HepG2 (cell line): ENCODE data around the gene YJEFN3. TPM values are rescaled to one million over a fixed set of nuclear protein-coding genes. Genes with fewer than 3 reads are reported as not detected.
A peak's percentile ranks its signal among the peaks of the same experiment; 100 is the strongest.

Experiments used
- CCAR2 ChIP-seq: fragments of 200-400 bp; formaldehyde crosslinking; optimal IDR thresholded peaks from 2 replicates; pipeline ENCODE3; 2018; ENCODE audit warnings: low read depth, mild to moderate bottlenecking, low read length, moderate library complexity
- HDAC1 ChIP-seq: sonication (generic); formaldehyde crosslinking; IDR thresholded peaks from 2 replicates; pipeline ENCODE4 v1.5.1; 2020; ENCODE audit warnings: mild to moderate bottlenecking, missing genetic modification reagents
- HINFP ChIP-seq: sonication (generic); formaldehyde crosslinking; IDR thresholded peaks from 2 replicates; pipeline ENCODE4 v1.4.0; 2020; ENCODE audit warnings: low read depth, mild to moderate bottlenecking, missing genetic modification reagents
- NR1H2 ChIP-seq: sonication (generic); formaldehyde crosslinking; IDR thresholded peaks from 2 replicates; pipeline ENCODE4 v1.8.1; 2022; ENCODE audit warnings: low read depth, missing genetic modification reagents, borderline replicate concordance
- PAWR ChIP-seq: sonication (generic); formaldehyde crosslinking; IDR thresholded peaks from 2 replicates; pipeline ENCODE4 v1.4.0; 2020; ENCODE audit warnings: missing genetic modification reagents, mild to moderate bottlenecking, borderline replicate concordance
- PRDM10 ChIP-seq: sonication (generic); formaldehyde crosslinking; IDR thresholded peaks from 2 replicates; pipeline ENCODE4 v1.4.0; 2020; ENCODE audit warnings: low read depth, missing genetic modification reagents
- SALL2 ChIP-seq: sonication (generic); formaldehyde crosslinking; IDR thresholded peaks from 2 replicates; pipeline ENCODE4 v1.8.1; 2023; ENCODE audit warnings: mild to moderate bottlenecking, missing genetic modification reagents, inconsistent platforms
- THAP7 ChIP-seq: sonication (generic); formaldehyde crosslinking; IDR thresholded peaks from 2 replicates; pipeline ENCODE4 v1.8.1; 2023; ENCODE audit warnings: mild to moderate bottlenecking, missing genetic modification reagents
- TMF1 ChIP-seq: sonication (generic); formaldehyde crosslinking; IDR thresholded peaks from 2 replicates; pipeline ENCODE4 v1.8.1; 2022; ENCODE audit warnings: low read depth, missing genetic modification reagents
- ZBTB39 ChIP-seq: sonication (generic); formaldehyde crosslinking; IDR thresholded peaks from 2 replicates; pipeline ENCODE4 v1.5.0; 2020; ENCODE audit warnings: missing genetic modification reagents
- ZFP37 ChIP-seq: sonication (generic); formaldehyde crosslinking; IDR thresholded peaks from 2 replicates; pipeline ENCODE4 v1.4.0; 2020; ENCODE audit warnings: missing genetic modification reagents, borderline replicate concordance
- ZNF18 ChIP-seq: sonication (generic); formaldehyde crosslinking; IDR thresholded peaks from 2 replicates; pipeline ENCODE4 v1.8.0; 2022; ENCODE audit warnings: mild to moderate bottlenecking, missing genetic modification reagents; ENCODE audit not compliant: insufficient replicate concordance
- ZNF251 ChIP-seq: sonication (generic); formaldehyde crosslinking; IDR thresholded peaks from 2 replicates; pipeline ENCODE4 v1.9.0; 2021; ENCODE audit warnings: mild to moderate bottlenecking, missing genetic modification reagents
- ZNF264 ChIP-seq: sonication (generic); formaldehyde crosslinking; IDR thresholded peaks from 2 replicates; pipeline ENCODE4 v1.4.0; 2020; ENCODE audit warnings: missing genetic modification reagents
- ZNF670 ChIP-seq: sonication (generic); formaldehyde crosslinking; IDR thresholded peaks from 2 replicates; pipeline ENCODE4 v1.8.0; 2022; ENCODE audit warnings: mild to moderate bottlenecking, missing genetic modification reagents, borderline replicate concordance
- ZNF713 ChIP-seq: sonication (generic); formaldehyde crosslinking; IDR thresholded peaks from 2 replicates; pipeline ENCODE4 v1.4.0; 2020; ENCODE audit warnings: mild to moderate bottlenecking, missing genetic modification reagents
- ZNF841 ChIP-seq: sonication (generic); formaldehyde crosslinking; IDR thresholded peaks from 2 replicates; pipeline ENCODE4 v1.8.1; 2023; ENCODE audit warnings: missing genetic modification reagents, borderline replicate concordance
- ZNF891 ChIP-seq: sonication (generic); formaldehyde crosslinking; IDR thresholded peaks from 2 replicates; pipeline ENCODE4 v1.5.0; 2020; ENCODE audit warnings: mild to moderate bottlenecking, missing genetic modification reagents
- polyA plus RNA-seq, 8 experiments: library from polyadenylated mRNA; depleted of rRNA in 3 of 8; stranded (reverse) in 7 of 8; unstranded in 1 of 8; fragments of >200 nt; fragmentation: Illumina TruSeq in 4 of 8; extraction: Trizol in 4 of 8; gene quantifications; 2 replicates each; pipeline versions ENCODE4 v1.2.1 to v1.2.3, GENCODE V29; 2011 to 2016; ENCODE audit warnings: low read depth in 4 of 8, missing spikeins in 1 of 8, mixed read lengths in 1 of 8; ENCODE audit not compliant: insufficient read depth in 1 of 8
- total RNA-seq, 5 experiments: library from RNA; depleted of rRNA; stranded (reverse); fragments of >200 nt; fragmentation: Illumina TruSeq; extraction: Trizol; gene quantifications; 2 replicates each; pipeline ENCODE4 v1.2.3, GENCODE V29; 2016; ENCODE audit warnings: low read depth in 1 of 5

YJEFN3 gene
- total and polyA plus RNA-seq, 2 of the 13 experiments (the other 11 are each of a cell fraction or from before 2014, with no cell fraction given), result 0.89 to 4.0 TPM

GRCh38 chr19:19515642-19516519 lies 12.8 kb upstream of the YJEFN3 start, which contains the start of gene NDUFA13 (continued):
- TF ChIP-seq ZNF251 (CRISPR knock-in tag), result no peak
- TF ChIP-seq HDAC1, result peak; percentile 83
- no peak for TF ChIP-seq TMF1 (CRISPR knock-in tag)
- TF ChIP-seq ZBTB39 (CRISPR knock-in tag), result no peak; the same call in 1 of the 2 replicates
- TF ChIP-seq NR1H2 (CRISPR knock-in tag), result no peak
- no peak for TF ChIP-seq PRDM10 (CRISPR knock-in tag)
- TF ChIP-seq ZNF18 (CRISPR knock-in tag), result peak; percentile 43
- TF ChIP-seq ZFP37 (CRISPR knock-in tag), result peak; percentile 52; the same call in 1 of the 2 replicates
- no peak for TF ChIP-seq CCAR2
- no peak for TF ChIP-seq ZNF841 (CRISPR knock-in tag)
- no peak for TF ChIP-seq ZNF264 (CRISPR knock-in tag)
- no peak for TF ChIP-seq ZNF713 (CRISPR knock-in tag)
- TF ChIP-seq ZNF891 (CRISPR knock-in tag), result peak; percentile 72
- peak; percentile 98 for TF ChIP-seq HINFP
- no peak; the same call in 1 of the 2 replicates for TF ChIP-seq ZNF670 (CRISPR knock-in tag)
- peak; percentile 100 for TF ChIP-seq THAP7 (CRISPR knock-in tag)
- no peak for TF ChIP-seq PAWR
- TF ChIP-seq SALL2, result peak; percentile 80; the same call in 1 of the 2 replicates
